ENCODE results near the gene COQ10A. TPM values are rescaled to one million over a fixed set of nuclear protein-coding genes. Genes with fewer than 3 reads are reported as not detected.

The COQ10A gene
- 24.8 TPM for total RNA-seq

DNA sequence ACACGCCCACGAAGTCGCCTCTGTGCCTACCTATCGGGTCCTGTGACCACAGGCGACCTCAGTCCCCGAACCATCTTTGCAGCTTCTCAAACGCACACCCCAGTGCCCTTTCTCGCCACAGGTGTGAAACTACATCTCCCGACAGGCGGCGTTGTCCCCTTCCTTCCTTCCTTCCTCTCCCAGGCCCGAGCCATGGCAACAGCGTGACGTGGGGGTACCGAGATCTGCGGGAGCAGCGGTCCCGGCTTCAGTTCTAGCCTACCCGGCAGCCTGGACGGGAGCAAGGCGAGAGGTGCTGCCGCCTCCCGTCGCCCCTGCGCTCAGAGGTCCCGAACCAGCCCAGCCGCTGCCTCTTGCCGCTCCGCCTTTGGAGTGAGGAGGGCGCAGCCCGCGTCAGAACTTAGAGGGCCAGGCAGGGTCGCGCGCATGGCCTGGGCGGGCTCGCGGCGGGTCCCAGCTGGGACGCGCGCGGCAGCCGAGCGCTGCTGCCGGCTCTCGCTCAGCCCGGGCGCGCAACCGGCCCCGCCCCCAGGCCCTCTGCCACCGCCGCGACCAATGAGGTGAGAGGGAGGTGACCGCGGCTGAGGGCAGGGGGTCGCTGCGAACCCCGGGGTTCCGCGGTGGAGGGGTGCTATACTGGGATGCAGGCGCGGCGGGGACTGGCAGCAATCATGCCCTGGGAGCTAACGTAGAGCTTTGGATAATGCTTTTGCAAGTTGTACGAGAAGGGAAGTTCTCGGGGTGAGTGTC, at the start of gene COQ10A:
Gene COQ10A, plus strand, starts transcription at position 250 of the 750 bp plus-strand sequence. Its CDS starts 177 bp downstream, at position 427.
- DNase-seq (ENCODE audit: low spot score) (peak; percentile 90), ATAC-seq (peak; percentile 91)

GRCh38 chr12:56219840-56220239, 46.9 kb upstream of the COQ10A start:
- DNase-seq (ENCODE audit: low spot score) = no peak
- no peak for ATAC-seq

- ATAC-seq = no peak
- no peak for DNase-seq (ENCODE audit: low spot score)
Observed at GRCh38 chr12:56220611-56221231, 46.0 kb upstream of the COQ10A start.

DNA sequence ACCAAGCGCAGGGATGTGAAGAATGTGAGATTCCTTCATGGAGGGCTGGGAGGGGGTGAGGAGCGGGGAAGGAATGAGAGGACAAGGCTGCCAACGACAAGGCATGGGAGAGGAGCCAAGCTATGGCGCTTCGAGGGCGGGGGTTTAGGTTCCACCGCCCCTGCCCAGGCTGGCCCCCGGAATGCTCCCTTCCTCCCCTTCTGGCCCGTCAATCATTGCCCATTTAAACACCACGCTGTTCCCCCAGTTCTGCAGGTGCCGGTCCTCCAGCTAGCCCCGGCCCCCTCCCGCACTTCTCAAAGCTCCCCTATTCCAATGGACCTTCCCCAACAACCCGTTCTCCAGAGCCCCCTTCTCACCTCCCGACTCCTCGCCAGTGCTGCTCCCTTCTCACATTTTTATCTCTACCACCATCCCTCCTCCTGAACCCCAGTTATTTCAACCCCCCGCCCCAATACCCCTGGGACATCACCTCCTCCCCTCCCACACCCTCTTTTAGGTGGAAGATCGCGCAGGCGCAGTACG, 45.4 kb upstream of the COQ10A start:
- no peak for ATAC-seq
- DNase-seq (ENCODE audit: low spot score) = no peak

GRCh38 chr12:56221757-56222530, 44.8 kb upstream of the COQ10A start, which contains the start of gene RNF41:
RNF41 (minus strand) TSS chr12:56221922; CDS start chr12:56214047, 7,875 bp downstream.
- DNase-seq (ENCODE audit: low spot score) (peak; percentile 97), ATAC-seq (peak; percentile 86)

GRCh38 chr12:56222531-56222895, 44.2 kb upstream of the COQ10A start:
- DNase-seq (ENCODE audit: low spot score) (no peak), ATAC-seq (no peak)

DNA sequence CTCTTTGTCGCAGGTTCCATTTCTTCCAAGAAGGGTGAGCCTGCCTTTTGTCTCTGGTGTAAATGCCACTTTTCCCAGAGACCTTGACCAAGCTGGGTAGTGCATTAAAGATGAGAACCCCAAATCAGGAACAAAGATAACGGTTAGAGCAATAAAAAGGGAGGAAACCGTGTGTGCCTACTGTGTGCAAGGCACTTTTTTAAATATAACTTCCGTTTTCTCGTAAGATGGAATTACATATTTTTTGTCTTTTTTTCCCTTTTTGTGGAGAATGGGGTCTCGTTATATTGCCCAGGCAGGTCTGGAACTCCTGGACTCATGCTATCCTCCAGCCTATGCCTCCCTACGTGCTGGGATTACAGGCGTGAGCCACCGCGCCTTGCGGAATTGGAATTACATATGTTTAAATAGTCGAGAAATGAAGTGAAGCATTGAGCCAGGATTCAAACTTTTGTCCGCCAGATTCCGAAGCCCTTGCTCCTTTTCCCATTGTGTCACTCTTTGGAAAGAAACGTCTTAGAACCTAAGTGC, 43.1 kb upstream of the COQ10A start:
- ATAC-seq (no peak), DNase-seq (ENCODE audit: low spot score) (no peak)

DNA sequence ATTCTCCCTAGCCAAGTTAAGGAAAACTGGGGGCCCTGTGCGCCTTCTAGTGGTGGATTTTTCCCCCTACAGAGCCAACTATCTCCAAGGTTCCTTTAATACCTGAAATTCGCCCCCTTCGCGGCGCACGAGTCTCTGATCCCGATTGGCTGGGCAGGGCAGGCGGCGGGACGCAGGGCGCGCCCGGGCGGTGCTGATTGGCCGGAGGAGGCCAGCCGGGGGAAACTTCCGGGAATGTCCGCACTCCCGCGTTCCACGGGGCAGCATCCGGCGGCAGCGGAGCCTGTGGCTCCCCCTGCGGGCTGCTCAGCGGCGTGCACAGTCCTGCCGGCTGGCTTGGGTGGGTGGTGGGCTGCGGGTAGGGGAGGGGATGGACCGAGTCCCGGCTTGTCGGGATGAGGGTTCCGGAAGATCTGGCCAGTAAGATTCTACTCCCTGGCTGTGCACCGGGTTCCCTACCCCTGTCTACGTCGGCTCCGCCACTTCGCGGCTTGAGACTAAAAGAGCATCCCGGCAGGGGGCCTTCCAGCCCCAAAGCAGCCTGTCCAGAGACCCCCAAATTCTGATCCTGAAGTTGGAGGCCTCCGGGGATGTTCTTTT, 42.5 kb upstream of the COQ10A start, which contains the start of gene NABP2:
Gene NABP2, plus strand, starts transcription at position 241 of the 600 bp plus-strand sequence. CDS start 515 bp downstream, outside the sequence.
- peak; percentile 83 for ATAC-seq

GRCh38 chr12:56224954-56225353, 41.8 kb upstream of the COQ10A start:
- ATAC-seq (no peak), DNase-seq (ENCODE audit: low spot score) (no peak)

More for the DNA sequence above, 42.5 kb upstream of the COQ10A start, which contains the start of gene NABP2:
- DNase-seq (ENCODE audit: low spot score) = peak; percentile 98

GRCh38 chr12:56229082-56229481, 37.7 kb upstream of the COQ10A start:
- DNase-seq (ENCODE audit: low spot score) (no peak), ATAC-seq (no peak)

- ATAC-seq = peak; percentile 68
- DNase-seq (ENCODE audit: low spot score) = no peak
Observed at GRCh38 chr12:56229916-56230431, 36.8 kb upstream of the COQ10A start, which contains the start of gene SLC39A5. SLC39A5 (plus strand) TSS chr12:56230051; CDS start chr12:56231275, 1,224 bp downstream.

DNA sequence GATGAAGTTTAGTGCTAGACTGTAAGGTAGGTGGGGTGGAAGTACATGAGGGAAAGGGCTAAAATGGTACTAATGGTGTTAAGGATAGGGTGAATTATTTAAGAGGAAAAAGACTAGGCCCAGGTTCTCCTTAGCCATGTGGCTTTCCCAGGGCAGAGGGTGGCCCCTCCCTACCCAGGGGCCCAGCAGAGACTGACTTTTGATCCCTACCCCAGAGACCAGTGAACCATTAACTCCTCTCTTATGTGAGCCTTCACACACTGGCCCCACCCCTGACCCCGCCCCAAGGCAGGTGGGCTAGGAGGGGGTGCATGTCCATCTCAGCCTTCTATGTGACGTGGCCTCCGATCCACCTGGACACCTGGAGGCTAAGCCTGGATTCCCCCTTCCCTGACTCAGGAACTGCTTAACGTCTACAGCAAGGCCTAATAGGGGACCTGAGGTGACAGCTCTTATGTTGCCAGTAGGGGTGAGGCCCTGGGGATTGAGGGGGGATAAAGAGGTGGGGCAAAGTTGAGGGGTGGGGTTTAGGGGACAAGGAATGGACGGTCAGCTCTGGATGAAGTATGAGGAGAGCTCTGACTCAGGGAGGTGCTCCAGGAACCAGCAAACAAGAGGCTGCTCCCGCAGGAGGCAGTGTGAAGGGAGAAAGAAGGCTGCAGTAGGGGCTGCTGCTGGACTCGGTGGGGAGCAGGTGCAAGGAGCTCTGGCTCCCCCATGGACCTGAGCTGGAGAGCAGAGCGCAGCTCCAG, 36.1 kb upstream of the COQ10A start:
- DNase-seq (ENCODE audit: low spot score) = peak; percentile 89

DNA sequence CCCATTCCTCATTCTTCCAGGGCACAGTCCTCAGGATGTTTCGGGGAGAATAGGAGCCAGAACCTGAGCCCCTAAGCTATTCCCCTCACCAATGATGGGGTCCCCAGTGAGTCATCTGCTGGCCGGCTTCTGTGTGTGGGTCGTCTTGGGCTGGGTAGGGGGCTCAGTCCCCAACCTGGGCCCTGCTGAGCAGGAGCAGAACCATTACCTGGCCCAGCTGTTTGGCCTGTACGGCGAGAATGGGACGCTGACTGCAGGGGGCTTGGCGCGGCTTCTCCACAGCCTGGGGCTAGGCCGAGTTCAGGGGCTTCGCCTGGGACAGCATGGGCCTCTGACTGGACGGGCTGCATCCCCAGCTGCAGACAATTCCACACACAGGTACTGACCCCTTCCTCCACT, 35.6 kb upstream of the COQ10A start:
- no peak for ATAC-seq
- DNase-seq (ENCODE audit: low spot score) = no peak

More for the DNA sequence above, 36.1 kb upstream of the COQ10A start:
- peak; percentile 95 for ATAC-seq

GRCh38 chr12:56234746-56235436, 31.9 kb upstream of the COQ10A start:
- ATAC-seq (peak; percentile 3), DNase-seq (ENCODE audit: low spot score) (no peak)

GRCh38 chr12:56236091-56236490, 30.7 kb upstream of the COQ10A start:
- ATAC-seq (no peak), DNase-seq (ENCODE audit: low spot score) (no peak)

- ATAC-seq = no peak
- no peak for DNase-seq (ENCODE audit: low spot score)
Observed at GRCh38 chr12:56236985-56237384, 29.8 kb upstream of the COQ10A start.

- ATAC-seq (no peak), DNase-seq (ENCODE audit: low spot score) (no peak)
Observed at GRCh38 chr12:56237552-56237951, 29.2 kb upstream of the COQ10A start.

GRCh38 chr12:56241424-56242303, 25.1 kb upstream of the COQ10A start:
- no peak for DNase-seq (ENCODE audit: low spot score)
- ATAC-seq = no peak
